Stimulated activated CD8-positive, alpha-beta memory T cell treated with anti-CD3 and anti-CD28 coated beads, Interleukin-12 subunit alpha, Interleukin-12 subunit beta, amount 100 ng/mL, for 4 hours (primary cell): ENCODE results near the gene ZNF362.

ENCODE experiments used
- DNase-seq: peaks from one replicate; pipeline ENCODE4 v3.0.0-alpha.2; 2020; ENCODE audit warnings: low read depth

Gene ZNF362

DNA sequence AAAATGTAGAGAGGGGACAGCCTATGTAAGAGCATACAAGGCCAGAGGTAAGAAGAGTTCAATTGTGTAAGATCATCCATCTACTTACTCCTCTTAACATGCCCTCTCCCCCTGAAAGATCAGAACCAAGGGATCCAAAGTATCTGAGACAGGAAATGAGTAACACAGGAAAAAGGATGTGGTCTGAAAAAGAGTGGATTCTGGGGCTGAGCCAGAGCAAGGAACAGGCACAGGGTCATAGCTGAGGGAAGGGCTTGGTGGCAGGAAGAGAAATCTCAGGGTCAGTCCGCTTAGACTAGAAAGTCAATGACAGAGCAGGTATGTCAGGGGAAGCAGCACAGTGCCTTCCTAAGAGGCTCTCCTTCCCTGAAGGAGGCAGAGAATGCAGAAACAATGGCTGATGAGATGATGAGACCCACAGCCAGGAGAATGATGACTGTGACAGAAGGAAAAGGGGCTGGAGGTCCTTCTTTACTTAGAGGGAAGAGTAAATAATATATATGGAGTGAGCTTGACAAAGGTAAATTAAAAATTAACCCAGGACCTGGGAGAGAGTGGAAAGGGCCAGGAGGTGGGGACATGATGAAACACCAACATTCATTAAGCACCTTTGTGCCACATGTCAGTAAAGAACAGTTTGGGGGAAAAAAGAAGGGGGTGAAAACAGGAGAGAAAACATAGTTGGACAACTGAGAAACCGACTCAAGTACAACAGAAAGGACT, 90.8 kb downstream of the ZNF362 start:
- DNase-seq: no peak

DNA sequence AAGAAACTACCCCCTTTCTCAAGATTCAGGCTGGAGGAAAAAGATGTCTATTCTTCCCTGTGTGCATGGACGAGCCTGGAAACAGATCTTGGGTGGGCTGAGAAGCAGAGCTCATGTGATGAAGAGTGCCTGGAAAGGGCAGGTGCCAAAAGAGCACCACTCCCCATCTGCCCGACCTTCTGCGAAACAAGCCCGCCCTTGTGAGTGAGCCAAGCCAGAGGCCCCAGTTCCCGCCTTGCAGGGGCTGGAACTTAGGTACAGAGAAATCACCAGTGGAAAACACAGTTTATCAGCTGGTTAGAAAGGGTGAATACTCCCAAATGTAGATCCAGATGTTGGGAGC, 91.3 kb downstream of the ZNF362 start:
- no peak for DNase-seq

- no peak for DNase-seq
These were observed 91.9 kb downstream of the ZNF362 start for GRCh38 chr1:33348194-33348593.

DNA sequence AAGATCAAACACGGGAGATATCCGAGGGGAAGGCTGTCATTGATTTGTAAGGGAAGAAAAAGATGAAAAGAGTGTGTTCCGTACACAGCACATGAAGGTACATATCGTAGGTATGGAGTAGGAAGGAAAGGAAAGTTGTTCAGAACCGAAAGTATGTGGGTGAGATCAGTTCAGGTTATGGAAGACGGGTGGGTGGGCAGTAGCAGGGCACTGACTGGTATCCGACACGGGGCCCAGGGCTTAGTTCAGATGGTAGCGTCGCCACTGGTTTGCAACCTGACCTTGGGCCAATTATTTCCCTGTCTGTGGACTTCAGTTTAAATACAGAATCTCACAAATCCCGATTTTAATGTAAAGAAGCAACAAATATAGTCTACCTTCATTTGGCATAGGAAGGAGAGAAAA, 92.4 kb downstream of the ZNF362 start:
- peak; percentile 8 for DNase-seq

DNA sequence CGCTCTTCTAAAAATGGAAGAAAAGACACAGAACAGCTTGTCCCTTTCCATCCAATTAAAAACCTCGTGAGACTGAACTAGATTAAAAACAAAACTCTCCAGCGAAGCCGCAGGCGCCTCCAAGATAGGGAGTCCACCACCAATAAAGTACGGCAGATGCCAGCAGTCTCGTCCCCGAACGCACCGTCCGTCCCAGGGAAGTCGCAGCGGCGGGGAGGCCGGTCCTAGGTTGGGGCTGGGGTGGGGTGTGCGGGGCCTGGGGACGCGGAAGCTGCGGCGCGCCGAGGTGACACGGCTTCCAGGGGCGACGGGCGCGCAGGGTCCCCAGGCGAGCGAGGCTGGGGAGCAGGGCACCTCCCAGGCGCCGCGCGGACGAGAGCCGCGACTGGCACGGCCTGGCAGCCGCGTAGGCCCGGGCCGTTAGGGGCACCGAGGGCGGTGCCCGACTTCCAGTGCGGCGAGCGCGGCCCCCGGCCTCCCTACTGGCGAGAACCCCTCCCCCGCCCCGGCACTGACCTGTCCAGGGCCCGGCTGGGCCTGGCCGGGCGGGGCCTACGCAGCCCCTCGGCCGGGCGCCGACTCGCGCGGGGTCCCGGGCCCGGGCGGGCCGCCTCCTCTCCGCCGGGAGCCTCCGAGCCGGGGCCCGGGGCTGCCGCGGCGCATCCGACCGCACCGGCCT, 92.9 kb downstream of the ZNF362 start:
- DNase-seq: peak; percentile 34

- DNase-seq: peak; percentile 74
These were observed 93.7 kb downstream of the ZNF362 start for GRCh38 chr1:33349778-33350610.
